H1 (cell line): ENCODE results near the gene RNF8. TPM values are rescaled to one million over a fixed set of nuclear protein-coding genes. Genes with fewer than 3 reads are reported as not detected.

ENCODE experiments used
- ASH2L ChIP-seq: fragments of 200-600, 300-600 bp; sonication (generic); IDR thresholded peaks from one replicate; pipeline ENCODE4 v1.7.1; 2017; ENCODE audit warnings: low read length
- EGR1 ChIP-seq: IDR thresholded peaks from 2 replicates; pipeline ENCODE4 v1.6.1; 2011; ENCODE audit warnings: low read depth, low read length, borderline replicate concordance
- EZH2 ChIP-seq: fragments of 200-600 bp; sonication (generic); IDR thresholded peaks from 2 replicates; pipeline ENCODE4 v1.7.1; 2012; ENCODE audit warnings: low read depth, mild to moderate bottlenecking, moderate library complexity, low read length, inconsistent platforms; ENCODE audit not compliant: severe bottlenecking
- polyA plus RNA-seq, 7 experiments: library from polyadenylated mRNA; depleted of rRNA in 3 of 7; stranded (reverse) in 5 of 7; unstranded in 2 of 7; fragments of >200 nt in 5 of 7; fragments of 200-250 nt in 2 of 7; gene quantifications; 1 replicate in 5 of 7; 2 replicates in 1 of 7; 4 replicates in 1 of 7; pipeline versions ENCODE4 v1.2.1 to v1.2.3, GENCODE V29; 2011 to 2013; ENCODE audit warnings: missing spikeins in 2 of 7, mixed read lengths in 2 of 7
- total RNA-seq: library from RNA; stranded (reverse); fragmentation: NEBNext Ultra II Directional; extraction: Animal tissue kit (Norgen Biotek cat#: 25700); gene quantifications from 2 replicates; pipeline ENCODE4 v1.2.1, GENCODE V29; 2021

RNF8 gene
- total and polyA plus RNA-seq, 2 of the 8 experiments (the other 6 are each of a cell fraction or from before 2014, with no cell fraction given) = 20.3 to 44.7 TPM

- TF ChIP-seq EGR1 (no peak), EZH2 (no peak), ASH2L (no peak)
Observed at GRCh38 chr6:37375376-37375775, 21.6 kb downstream of the RNF8 start (continued).
